HG02852 (cell line): ENCODE results near the gene MRPS18B.

Source experiments
- ATAC-seq: cut with Tn5 transposase; IDR thresholded peaks from one replicate; pipeline ENCODE4 v1.9.1; 2021; ENCODE audit warnings: mild to moderate bottlenecking, moderate library complexity; ENCODE audit not compliant: unreplicated experiment

The MRPS18B gene

GRCh38 chr6:30601815-30602641 is 15.6 kb upstream of the MRPS18B start:
- ATAC-seq, result no peak

DNA sequence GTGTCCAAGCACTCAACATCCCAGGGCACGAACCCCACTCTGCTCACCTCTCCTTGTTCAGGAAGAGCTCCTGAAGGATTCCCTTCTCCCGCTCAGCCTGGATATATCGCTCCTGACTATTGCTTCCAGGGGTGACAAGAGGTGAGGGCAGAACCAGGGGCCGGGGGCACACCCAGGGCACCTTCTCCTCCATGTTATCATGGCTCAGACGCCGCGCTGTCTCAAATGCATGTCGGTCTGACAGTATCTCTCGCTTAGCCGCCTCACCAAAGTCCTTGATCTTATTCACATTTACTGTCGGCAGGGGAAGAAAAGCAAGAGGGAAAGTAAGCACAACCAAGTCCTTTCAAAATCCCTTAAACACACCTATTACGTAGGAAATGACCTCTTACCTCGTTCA is 13.7 kb upstream of the MRPS18B start:
- no peak for ATAC-seq

- no peak for ATAC-seq
Observed at GRCh38 chr6:30610065-30610464, 7.6 kb upstream of the MRPS18B start.

- ATAC-seq, result no peak
Observed at GRCh38 chr6:30611150-30611855, 6.3 kb upstream of the MRPS18B start.

GRCh38 chr6:30611856-30612194 is 5.8 kb upstream of the MRPS18B start:
- ATAC-seq, result no peak

DNA sequence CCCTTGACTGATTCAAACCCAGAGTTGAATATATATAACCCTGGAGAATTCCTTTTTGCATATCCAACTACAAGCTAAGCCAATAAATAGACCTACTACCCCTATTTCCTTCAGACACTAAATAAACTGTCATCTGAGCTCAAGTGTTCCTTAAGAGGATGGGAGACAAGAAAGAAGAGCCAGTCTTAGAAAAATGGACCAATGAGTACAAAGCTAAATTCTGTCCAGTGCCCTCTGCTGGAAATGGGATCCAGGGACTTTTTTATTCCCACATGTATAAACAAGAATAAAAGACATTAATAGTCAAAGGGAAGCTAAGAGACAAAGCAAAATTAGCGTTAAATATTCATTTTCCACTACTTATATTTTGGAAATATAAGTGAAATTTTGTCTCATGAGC is 5.4 kb upstream of the MRPS18B start:
- ATAC-seq, result no peak

DNA sequence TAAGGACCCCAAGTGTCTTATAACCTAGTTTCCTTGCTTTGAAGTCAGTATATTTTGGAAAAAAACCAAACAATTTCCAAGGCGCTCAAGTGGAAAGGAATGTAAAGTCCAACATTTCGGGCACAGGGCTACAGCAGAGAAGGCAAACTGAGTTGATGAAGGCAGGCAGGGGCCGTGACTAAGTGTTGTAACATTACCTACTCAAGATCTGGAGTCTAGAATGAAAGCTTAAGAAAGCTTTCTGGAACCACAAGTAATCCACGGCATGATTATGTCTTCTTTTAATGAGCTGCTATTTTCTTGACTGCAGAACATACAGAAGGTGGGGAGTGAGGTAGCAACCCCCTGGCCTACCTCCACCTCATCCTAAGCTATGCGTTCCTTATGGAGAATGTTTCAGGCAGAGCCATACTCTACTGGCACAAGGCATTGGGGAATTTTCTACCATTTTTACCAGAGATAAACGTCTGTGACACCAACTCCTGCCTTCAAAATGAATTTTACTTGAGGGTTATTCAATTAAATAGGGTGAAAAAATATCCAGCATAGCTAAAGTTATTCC is 4.9 kb upstream of the MRPS18B start:
- ATAC-seq, result no peak

DNA sequence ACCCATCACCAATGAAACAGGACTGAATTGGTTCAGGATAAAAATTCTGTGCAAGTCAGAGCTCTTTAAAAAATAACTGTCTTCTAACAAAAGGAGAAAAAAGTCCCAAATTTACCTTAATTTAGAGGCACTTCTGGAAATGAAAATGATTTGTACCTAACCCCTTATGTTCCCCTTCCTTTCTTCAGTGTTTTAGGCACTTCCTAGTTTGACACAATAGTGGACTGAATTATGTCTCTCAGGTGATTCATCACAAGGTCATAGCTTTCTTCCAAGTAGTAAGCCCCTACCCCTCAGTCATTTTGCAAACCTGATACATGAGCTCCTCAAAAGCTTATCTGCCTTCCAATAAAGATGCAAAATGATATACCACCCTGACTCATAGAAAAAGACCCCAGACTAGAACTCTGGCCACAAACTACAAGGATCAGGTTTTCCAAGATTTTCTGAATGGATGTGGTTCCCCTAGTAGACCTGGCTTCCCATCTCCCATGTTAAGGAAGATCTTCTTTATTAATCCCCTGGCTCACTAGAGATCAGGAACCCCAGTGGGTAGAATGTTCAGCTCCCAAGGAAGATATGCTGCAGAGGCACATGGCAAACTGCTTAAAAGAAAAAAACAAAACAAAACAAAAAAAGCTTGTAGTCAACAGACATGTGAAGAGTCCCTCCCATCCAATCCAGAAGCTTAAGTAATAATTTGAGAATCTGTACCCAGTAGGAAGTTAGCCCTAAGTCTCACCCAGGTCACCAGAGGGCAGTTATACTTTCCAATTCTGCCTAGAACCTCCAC is 4.2 kb upstream of the MRPS18B start:
- ATAC-seq, result no peak

GRCh38 chr6:30614044-30614842 is 3.4 kb upstream of the MRPS18B start:
- ATAC-seq, result no peak

DNA sequence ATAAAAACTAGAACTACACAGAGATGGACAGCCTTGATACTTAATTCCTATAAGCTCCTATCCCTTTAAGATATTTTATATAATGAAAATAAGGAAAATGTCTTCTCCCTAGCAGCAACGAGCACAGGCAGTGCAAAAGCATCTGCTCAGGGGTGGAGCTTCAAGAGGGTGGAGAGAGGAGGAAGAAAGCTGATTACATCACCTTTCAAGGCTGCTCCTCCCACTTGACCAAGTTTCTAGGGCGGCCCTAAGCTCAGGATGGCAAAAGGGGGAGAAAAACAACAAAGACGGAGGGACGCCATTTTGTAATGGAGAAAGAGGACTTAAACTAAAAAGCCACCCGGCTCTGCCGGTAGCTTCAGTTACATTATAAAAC is 2.8 kb upstream of the MRPS18B start:
- peak; percentile 47 for ATAC-seq

DNA sequence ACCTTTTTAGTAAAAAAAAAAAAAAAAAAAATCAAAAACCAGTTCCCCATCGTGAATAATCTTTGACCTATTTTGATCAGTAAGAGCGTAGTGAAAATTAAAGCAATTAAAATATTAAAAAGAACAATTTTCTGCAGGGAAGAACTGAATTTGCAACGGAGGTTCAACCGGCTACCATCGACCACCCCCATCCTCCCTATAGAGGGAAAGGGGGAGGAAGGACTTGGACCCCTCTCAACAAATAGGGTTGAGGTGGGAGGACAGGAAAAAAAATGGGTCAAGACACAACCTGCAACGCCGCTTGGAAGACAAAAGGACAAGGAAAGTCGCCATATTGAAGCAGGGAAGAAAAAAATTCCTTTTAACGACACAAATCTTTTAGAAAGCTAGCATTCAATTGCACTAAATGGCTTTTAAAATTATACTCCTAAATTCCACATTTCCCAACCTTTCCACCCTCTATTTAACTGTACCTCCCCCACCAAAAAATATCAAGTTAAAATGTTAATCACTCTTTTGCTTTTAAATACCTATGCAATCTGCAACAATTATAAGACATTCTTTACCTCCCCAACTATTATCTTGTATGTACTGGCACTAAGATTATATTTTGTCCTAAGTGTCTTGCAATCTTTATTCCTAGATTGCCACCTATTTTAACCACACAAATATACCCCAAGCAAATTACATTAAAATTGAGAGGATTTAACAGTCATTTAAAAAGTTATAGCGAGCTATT is 2.3 kb upstream of the MRPS18B start:
- no peak for ATAC-seq

DNA sequence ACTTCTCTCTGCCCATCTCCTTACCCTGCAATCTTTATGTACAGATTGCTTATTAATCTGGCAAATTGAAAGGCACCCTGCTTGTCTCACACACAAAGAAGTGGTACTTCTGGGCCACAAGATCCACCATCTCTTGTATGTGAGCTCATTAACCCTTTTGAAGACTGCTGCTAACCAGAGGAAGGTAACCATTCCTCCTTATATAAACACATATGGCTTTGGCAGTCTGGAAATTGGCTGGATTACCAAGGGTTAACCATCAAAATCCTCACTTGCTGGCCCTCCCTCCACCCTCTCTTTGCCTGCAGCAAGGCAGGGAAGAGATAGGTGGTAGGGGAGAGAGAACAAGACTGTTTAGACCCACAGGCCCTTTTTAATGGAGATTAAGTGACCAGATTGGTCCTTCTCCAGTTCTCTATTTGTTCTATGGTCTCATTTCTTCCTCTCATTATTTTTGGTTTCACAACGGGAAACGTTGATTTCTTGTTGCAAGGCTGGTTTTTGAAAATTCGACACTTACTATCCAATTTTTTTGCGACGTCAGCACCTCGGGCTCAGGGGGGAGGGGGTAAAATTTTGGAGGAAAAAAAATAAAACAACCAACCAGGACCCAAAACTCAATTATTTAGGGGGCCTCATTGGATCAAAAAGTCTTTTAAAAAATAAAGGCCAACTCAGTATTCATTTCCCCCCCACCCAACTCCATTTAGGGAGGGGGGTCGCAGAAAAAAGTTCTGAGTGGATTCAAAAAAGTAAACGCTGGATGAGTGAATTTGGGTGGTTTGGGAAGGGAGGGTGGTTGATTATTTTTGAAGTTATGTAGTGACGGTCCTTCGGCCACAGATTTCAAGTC is 1.5 kb upstream of the MRPS18B start:
- ATAC-seq, result no peak

DNA sequence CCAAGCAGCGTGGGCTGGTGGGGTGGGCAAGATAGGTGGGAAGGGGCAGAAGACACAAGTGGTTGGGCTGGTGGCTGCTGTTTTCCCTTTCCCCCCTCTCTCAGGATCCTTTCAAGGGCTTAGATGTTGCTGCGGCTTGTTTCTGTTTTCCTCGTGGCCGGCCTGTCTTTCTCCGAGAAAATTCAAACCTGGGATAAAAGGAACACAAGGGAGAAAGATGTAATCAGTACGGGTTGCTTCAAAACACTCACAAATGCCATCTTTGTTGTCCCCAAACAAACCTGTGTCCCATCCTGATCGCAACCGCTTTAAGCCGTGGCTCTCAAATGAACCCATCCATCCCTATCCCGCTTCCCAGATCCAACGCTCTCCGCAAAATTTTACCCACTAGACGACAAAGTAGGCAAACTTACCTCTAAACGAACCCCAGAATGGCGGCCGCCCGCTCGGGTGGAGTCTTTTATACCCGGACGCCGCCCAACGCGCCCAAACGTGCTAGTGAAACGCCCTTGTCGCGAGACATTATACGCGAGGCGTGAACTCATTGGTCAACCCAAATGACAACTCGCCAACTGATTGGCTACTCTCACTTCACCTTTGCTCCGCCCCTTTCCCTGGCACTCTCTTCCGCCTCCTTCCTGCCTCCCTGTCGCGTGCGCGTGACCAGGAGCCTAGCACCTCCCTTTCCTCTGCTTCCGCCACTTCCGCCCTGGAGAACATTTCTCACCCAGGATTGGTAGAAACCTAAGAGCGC is 652 bp upstream of the MRPS18B start, which contains the start of gene PPP1R10:
PPP1R10 (minus strand) TSS at position 433 of the 754 bp plus-strand sequence. CDS start 7,299 bp downstream, outside the sequence.
- peak; percentile 79 for ATAC-seq

DNA sequence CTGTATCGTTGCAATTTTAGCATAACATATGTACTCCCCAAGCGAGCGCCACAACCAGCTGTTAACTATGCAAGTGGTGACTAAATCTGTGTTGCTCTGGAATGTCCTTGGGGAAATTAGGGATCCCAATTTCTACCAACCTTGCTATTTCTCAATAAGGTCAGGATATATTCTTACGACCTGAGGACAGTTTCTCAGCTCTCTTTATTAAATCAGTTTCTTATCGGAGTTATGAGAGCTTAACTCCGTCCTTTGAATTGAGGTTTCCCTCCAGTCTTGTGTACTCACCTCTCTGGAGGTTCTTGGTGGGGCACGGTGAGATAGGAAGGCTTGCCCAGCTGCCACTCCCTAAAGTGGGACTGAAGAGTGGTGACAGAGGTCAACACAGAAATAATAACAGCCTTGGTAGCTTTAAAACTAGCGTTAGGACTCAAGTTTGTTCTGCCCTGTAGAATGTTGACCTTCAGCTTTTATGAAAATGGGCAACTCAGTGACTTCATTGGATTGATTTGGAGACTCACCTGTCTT is 694 bp downstream of the MRPS18B start:
- no peak for ATAC-seq

GRCh38 chr6:30619561-30619960 is 1.9 kb downstream of the MRPS18B start:
- no peak for ATAC-seq

- ATAC-seq, result no peak
Observed at GRCh38 chr6:30625511-30625910, 7.9 kb downstream of the MRPS18B start.

DNA sequence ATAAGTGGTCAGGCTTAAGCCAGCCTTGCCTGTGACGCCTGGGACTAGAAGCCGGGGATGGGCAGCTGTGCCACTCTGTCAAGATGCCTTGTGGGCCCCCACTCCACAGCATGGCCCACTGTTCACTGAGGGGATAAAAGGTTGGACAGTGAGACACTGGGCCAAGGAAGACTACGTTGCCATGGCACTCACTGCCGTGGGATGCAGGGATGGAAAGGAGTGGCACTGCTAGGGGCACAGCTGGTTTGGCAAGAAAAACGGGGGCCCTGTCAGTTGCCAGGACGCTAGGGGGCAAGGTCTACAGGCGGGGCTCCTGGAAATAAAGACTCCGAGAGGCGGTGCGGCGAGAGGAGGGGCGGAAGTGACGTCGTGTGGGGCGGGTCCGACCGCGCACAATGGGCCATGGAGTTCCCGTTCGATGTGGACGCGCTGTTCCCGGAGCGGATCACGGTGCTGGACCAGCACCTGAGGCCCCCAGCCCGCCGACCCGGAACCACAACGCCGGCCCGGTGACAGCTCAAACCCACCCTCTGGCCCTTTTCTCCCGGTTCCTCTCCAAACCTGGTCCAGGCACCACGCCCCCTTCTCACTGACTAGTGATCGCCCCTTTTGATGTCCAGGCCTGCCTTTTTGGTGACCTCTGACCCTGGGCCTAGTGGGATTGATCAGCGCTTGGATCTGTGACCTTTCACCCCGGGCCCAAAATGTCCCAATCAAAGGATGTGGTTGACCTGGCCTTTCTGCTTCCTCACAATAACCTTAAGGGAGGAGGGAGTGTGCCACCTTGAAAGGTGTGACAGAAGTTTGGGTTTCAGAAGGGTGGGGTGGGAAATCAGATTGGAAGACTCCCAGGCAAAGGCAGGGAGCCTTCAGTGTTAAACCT is 9.1 kb downstream of the MRPS18B start, which contains the start of gene ATAT1:
ATAT1 (plus strand) TSS at position 391 of the 883 bp plus-strand sequence.
- peak; percentile 90 for ATAC-seq
